ENCODE results near the gene NUDCD2. TPM values are rescaled to one million over a fixed set of nuclear protein-coding genes. Genes with fewer than 3 reads are reported as not detected.

NUDCD2 gene
- total RNA-seq, 1 donor from 2014 or later, result 15.9 TPM

DNA sequence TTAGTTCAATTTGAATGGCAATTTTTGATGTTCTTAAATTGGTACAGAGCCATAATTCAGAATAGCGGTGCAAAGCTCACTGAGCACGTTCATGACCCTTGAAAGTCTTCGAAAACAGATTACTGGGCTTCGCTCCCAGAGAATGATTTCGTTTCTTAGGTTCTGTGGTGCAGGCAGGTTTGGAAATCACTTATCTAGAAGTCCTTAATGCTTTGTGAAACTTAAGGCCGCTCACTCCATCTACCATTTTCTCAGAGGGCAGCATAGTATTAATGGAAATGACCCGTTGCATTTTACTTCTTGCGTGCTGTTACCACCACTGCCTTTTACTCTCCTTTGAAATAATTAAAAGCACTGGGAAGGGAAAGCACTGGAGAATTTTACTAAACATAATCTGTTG is 42.6 kb upstream of the NUDCD2 start:
- Histone ChIP-seq H3K27me3 (ENCODE audit: insufficient read depth, low read length) (no peaks in the 10 kb centered on the region), H3K27ac (ENCODE audit: low read depth, low read length) (peak overlapping the region; percentile 85), H3K9me3 (ENCODE audit: insufficient read depth, low read depth, low read length) (no peaks in the 10 kb centered on the region), H3K36me3 (ENCODE audit: insufficient read depth, low read length) (no peaks in the 10 kb centered on the region), H4K20me1 (ENCODE audit: insufficient read depth, low read length) (peaks cover 14% of the 10 kb centered on the region), H3K9ac (ENCODE audit: low read length) (peak overlapping the region; percentile 96), H3K4me2 (ENCODE audit: low read length) (peak overlapping the region; percentile 97), H3K4me1 (ENCODE audit: insufficient read depth, low read length) (peaks cover 27% of the 10 kb centered on the region), H3K79me2 (ENCODE audit: insufficient read depth, low read length) (peaks cover 18% of the 10 kb centered on the region), H2AFZ (ENCODE audit: low read depth, low read length) (peak overlapping the region; percentile 71), H3K4me3 (ENCODE audit: insufficient read depth, low read depth, low read length) (peak overlapping the region; percentile 97)
- Mint-ChIP-seq H3K36me3 (ENCODE audit: low read depth, unreplicated experiment) (no peaks in the 10 kb centered on the region), H3K27me3 (ENCODE audit: low read depth, unreplicated experiment) (no peaks in the 10 kb centered on the region), H3K4me3 (ENCODE audit: unreplicated experiment) (peak overlapping the region; percentile 94), H3K4me1 (ENCODE audit: low read depth, unreplicated experiment) (peaks cover 6% of the 10 kb centered on the region), H3K27ac (ENCODE audit: unreplicated experiment) (peak overlapping the region; percentile 34), H3K9me3 (ENCODE audit: unreplicated experiment) (no peaks in the 10 kb centered on the region)
- DNase-seq (ENCODE audit: low read depth) (no peak), FAIRE-seq (no peak)
- TF ChIP-seq, protein P1, sequence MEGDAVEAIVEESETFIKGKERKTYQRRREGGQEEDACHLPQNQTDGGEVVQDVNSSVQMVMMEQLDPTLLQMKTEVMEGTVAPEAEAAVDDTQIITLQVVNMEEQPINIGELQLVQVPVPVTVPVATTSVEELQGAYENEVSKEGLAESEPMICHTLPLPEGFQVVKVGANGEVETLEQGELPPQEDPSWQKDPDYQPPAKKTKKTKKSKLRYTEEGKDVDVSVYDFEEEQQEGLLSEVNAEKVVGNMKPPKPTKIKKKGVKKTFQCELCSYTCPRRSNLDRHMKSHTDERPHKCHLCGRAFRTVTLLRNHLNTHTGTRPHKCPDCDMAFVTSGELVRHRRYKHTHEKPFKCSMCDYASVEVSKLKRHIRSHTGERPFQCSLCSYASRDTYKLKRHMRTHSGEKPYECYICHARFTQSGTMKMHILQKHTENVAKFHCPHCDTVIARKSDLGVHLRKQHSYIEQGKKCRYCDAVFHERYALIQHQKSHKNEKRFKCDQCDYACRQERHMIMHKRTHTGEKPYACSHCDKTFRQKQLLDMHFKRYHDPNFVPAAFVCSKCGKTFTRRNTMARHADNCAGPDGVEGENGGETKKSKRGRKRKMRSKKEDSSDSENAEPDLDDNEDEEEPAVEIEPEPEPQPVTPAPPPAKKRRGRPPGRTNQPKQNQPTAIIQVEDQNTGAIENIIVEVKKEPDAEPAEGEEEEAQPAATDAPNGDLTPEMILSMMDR (IDR thresholded peaks at IDR 0.05; ENCODE audit: insufficient read depth, low read depth, low read length), result no peak
- TF ChIP-seq EZH2 (IDR thresholded peaks at IDR 0.05; ENCODE audit: insufficient read depth, low read length), result no peak

GRCh38 chr5:163498886-163499285 is 39.0 kb upstream of the NUDCD2 start:
- Histone ChIP-seq H3K36me3 (ENCODE audit: insufficient read depth, low read length) (no peaks in the 10 kb centered on the region), H3K9ac (ENCODE audit: low read length) (no peak overlapping the region), H2AFZ (ENCODE audit: low read depth, low read length) (no peak overlapping the region), H4K20me1 (ENCODE audit: insufficient read depth, low read length) (no peaks in the 10 kb centered on the region), H3K27me3 (ENCODE audit: insufficient read depth, low read length) (no peaks in the 10 kb centered on the region), H3K79me2 (ENCODE audit: insufficient read depth, low read length) (no peaks in the 10 kb centered on the region), H3K4me2 (ENCODE audit: low read length) (no peak overlapping the region), H3K4me3 (ENCODE audit: insufficient read depth, low read depth, low read length) (no peak overlapping the region), H3K27ac (ENCODE audit: low read depth, low read length) (no peak overlapping the region), H3K9me3 (ENCODE audit: insufficient read depth, low read depth, low read length) (no peaks in the 10 kb centered on the region), H3K4me1 (ENCODE audit: insufficient read depth, low read length) (peaks cover 12% of the 10 kb centered on the region)
- FAIRE-seq (no peak), DNase-seq (ENCODE audit: low read depth) (peak; percentile 78)
- H3K4me3 Mint-ChIP-seq (ENCODE audit: unreplicated experiment), result no peak overlapping the region
- H3K9me3 Mint-ChIP-seq (ENCODE audit: unreplicated experiment), result no peaks in the 10 kb centered on the region
- TF ChIP-seq, protein P1 (IDR thresholded peaks at IDR 0.05; ENCODE audit: insufficient read depth, low read depth, low read length), result no peak
- TF ChIP-seq EZH2 (IDR thresholded peaks at IDR 0.05; ENCODE audit: insufficient read depth, low read length), result no peak
- H3K36me3 Mint-ChIP-seq (ENCODE audit: low read depth, unreplicated experiment), result no peaks in the 10 kb centered on the region
- peak overlapping the region; percentile 10 for H3K27ac Mint-ChIP-seq (ENCODE audit: unreplicated experiment)
- H3K4me1 Mint-ChIP-seq (ENCODE audit: low read depth, unreplicated experiment), result peaks cover 10% of the 10 kb centered on the region
- H3K27me3 Mint-ChIP-seq (ENCODE audit: low read depth, unreplicated experiment), result no peaks in the 10 kb centered on the region

- H2AFZ ChIP-seq (ENCODE audit: low read depth, low read length), result no peak overlapping the region
- H3K4me3 Mint-ChIP-seq (ENCODE audit: unreplicated experiment), result no peak overlapping the region
- no peaks in the 10 kb centered on the region for H3K27me3 Mint-ChIP-seq (ENCODE audit: low read depth, unreplicated experiment)
- H3K4me1 Mint-ChIP-seq (ENCODE audit: low read depth, unreplicated experiment), result peaks cover 7% of the 10 kb centered on the region
- H3K36me3 ChIP-seq (ENCODE audit: insufficient read depth, low read length), result no peaks in the 10 kb centered on the region
- FAIRE-seq (no peak), DNase-seq (ENCODE audit: low read depth) (no peak)
- TF ChIP-seq, protein P1 (IDR thresholded peaks at IDR 0.05; ENCODE audit: insufficient read depth, low read depth, low read length), result no peak
- TF ChIP-seq EZH2 (IDR thresholded peaks at IDR 0.05; ENCODE audit: insufficient read depth, low read length), result no peak
- H3K9ac ChIP-seq (ENCODE audit: low read length), result no peak overlapping the region
- no peaks in the 10 kb centered on the region for H4K20me1 ChIP-seq (ENCODE audit: insufficient read depth, low read length)
- no peaks in the 10 kb centered on the region for H3K27me3 ChIP-seq (ENCODE audit: insufficient read depth, low read length)
- no peak overlapping the region for H3K4me3 ChIP-seq (ENCODE audit: insufficient read depth, low read depth, low read length)
- no peaks in the 10 kb centered on the region for H3K9me3 Mint-ChIP-seq (ENCODE audit: unreplicated experiment)
- H3K4me2 ChIP-seq (ENCODE audit: low read length), result no peak overlapping the region
- no peaks in the 10 kb centered on the region for H3K79me2 ChIP-seq (ENCODE audit: insufficient read depth, low read length)
- no peaks in the 10 kb centered on the region for H3K36me3 Mint-ChIP-seq (ENCODE audit: low read depth, unreplicated experiment)
- no peak overlapping the region for H3K27ac Mint-ChIP-seq (ENCODE audit: unreplicated experiment)
- no peaks in the 10 kb centered on the region for H3K9me3 ChIP-seq (ENCODE audit: insufficient read depth, low read depth, low read length)
- peaks cover 6% of the 10 kb centered on the region for H3K4me1 ChIP-seq (ENCODE audit: insufficient read depth, low read length)
- no peak overlapping the region for H3K27ac ChIP-seq (ENCODE audit: low read depth, low read length)
These were observed 37.4 kb upstream of the NUDCD2 start for GRCh38 chr5:163497315-163497714.
